Measurements from ENCODE around the gene CACNG1.

GRCh38 chr17:67054608-67055007 lies 10.3 kb downstream of the CACNG1 start:
- no peak for TF ChIP-seq CTCF (IDR thresholded peaks at IDR 0.05)
- TF ChIP-seq POLR2A (IDR thresholded peaks at IDR 0.05): no peak

All from heart left ventricle (tissue), 13 donors.